ENCODE measurements around the gene GGT6.
A peak's percentile ranks its signal among the peaks of the same experiment; 100 is the strongest.
"Not testable (repeated sequence)": the region's sequence is repeated elsewhere in the genome, so short reads cannot be mapped to it uniquely, and the experiment has no call there.

Gene GGT6

GRCh38 chr17:4560421-4560820, at the start of gene GGT6:
Gene GGT6 (minus strand): TSS chr17:4560577. CDS start chr17:4560521, 56 bp downstream.
- no peak for DNase-seq

GRCh38 chr17:4610162-4610561, 49.8 kb upstream of the GGT6 start:
- no peak for DNase-seq

- DNase-seq, result no peak
These were observed 49.4 kb upstream of the GGT6 start for GRCh38 chr17:4609761-4610160.

GRCh38 chr17:4607773-4608187, 47.4 kb upstream of the GGT6 start:
- DNase-seq, result no peak

GRCh38 chr17:4607261-4607741, 46.9 kb upstream of the GGT6 start:
- no peak for DNase-seq

- DNase-seq, result no peak
These were observed 45.4 kb upstream of the GGT6 start for GRCh38 chr17:4605826-4606225.

- DNase-seq, result not testable (repeated sequence)
These were observed 44.4 kb upstream of the GGT6 start for GRCh38 chr17:4604736-4605135.

- DNase-seq, result peak; percentile 40 to 60
These were observed 43.8 kb upstream of the GGT6 start for GRCh38 chr17:4604111-4604644.

- DNase-seq, result no peak
These were observed 41.7 kb upstream of the GGT6 start for GRCh38 chr17:4602041-4602440.

GRCh38 chr17:4601326-4601725, 40.9 kb upstream of the GGT6 start:
- DNase-seq, result no peak

- DNase-seq, result no peak
These were observed 40.2 kb upstream of the GGT6 start for GRCh38 chr17:4600563-4600962.

GRCh38 chr17:4599505-4600281, 39.3 kb upstream of the GGT6 start:
- DNase-seq, result peak; percentile 33 to 41

GRCh38 chr17:4598776-4599504, 38.6 kb upstream of the GGT6 start:
- no peak for DNase-seq

GRCh38 chr17:4597975-4598374, 37.6 kb upstream of the GGT6 start:
- DNase-seq, result no peak

GRCh38 chr17:4596636-4597380, 36.4 kb upstream of the GGT6 start:
- DNase-seq, result no peak

- not testable (repeated sequence) for DNase-seq
These were observed 35.4 kb upstream of the GGT6 start for GRCh38 chr17:4595685-4596342.

- DNase-seq, result no peak
These were observed 34.7 kb upstream of the GGT6 start for GRCh38 chr17:4594931-4595684.

GRCh38 chr17:4594406-4594805, 34.0 kb upstream of the GGT6 start:
- no peak for DNase-seq

GRCh38 chr17:4593021-4593421, 32.6 kb upstream of the GGT6 start:
- no peak for DNase-seq

GRCh38 chr17:4592240-4593005, 32.0 kb upstream of the GGT6 start:
- no peak for DNase-seq

GRCh38 chr17:4591529-4591928, 31.2 kb upstream of the GGT6 start:
- DNase-seq, result no peak
